Activated naive CD8-positive, alpha-beta T cell treated with anti-CD3 and anti-CD28 coated beads for 36 hours (primary cell): ENCODE measurements around the gene CEP112. TPM values are rescaled to one million over a fixed set of nuclear protein-coding genes. Genes with fewer than 3 reads are reported as not detected.

Experiments
- DNase-seq: peaks from one replicate; pipeline ENCODE4 v3.0.0; 2021
- H3K27ac Mint-ChIP-seq: one replicate; pipeline ENCODE4 v1.8.0; 2022; ENCODE audit warnings: mild to moderate bottlenecking, moderate library complexity, mixed read lengths
- H3K27me3 Mint-ChIP-seq: one replicate; pipeline ENCODE4 v1.8.0; 2022; ENCODE audit warnings: mild to moderate bottlenecking, mixed read lengths
- H3K36me3 Mint-ChIP-seq: one replicate; pipeline ENCODE4 v1.8.0; 2021; ENCODE audit warnings: mild to moderate bottlenecking, mixed read lengths
- H3K4me1 Mint-ChIP-seq: one replicate; pipeline ENCODE4 v1.8.0; 2021; ENCODE audit warnings: mixed read lengths
- H3K4me3 Mint-ChIP-seq: one replicate; pipeline ENCODE4 v1.8.0; 2022; ENCODE audit warnings: mild to moderate bottlenecking, moderate library complexity, mixed read lengths
- H3K9me3 Mint-ChIP-seq: one replicate; pipeline ENCODE4 v1.8.0; 2022; ENCODE audit warnings: mixed read lengths
- total RNA-seq, 2 experiments: library from RNA; stranded (reverse); gene quantifications; one replicate each; pipeline ENCODE4 v1.2.3, GENCODE V29; 2021

CEP112 gene
- total RNA-seq, 2 experiments from 2014 or later = 0.54 to 1.3 TPM

GRCh38 chr17:65763786-65764185, 428.1 kb downstream of the CEP112 start:
- DNase-seq = no peak
- Mint-ChIP-seq H3K4me1 (no peaks in the 10 kb centered on the region), H3K27me3 (peaks cover 16% of the 10 kb centered on the region), H3K36me3 (no peaks in the 10 kb centered on the region), H3K4me3 (no peak overlapping the region), H3K27ac (no peak overlapping the region), H3K9me3 (no peaks in the 10 kb centered on the region)

GRCh38 chr17:65762973-65763372, 429.0 kb downstream of the CEP112 start:
- H3K36me3 Mint-ChIP-seq = no peaks in the 10 kb centered on the region
- H3K4me1 Mint-ChIP-seq = no peaks in the 10 kb centered on the region
- no peak overlapping the region for H3K27ac Mint-ChIP-seq
- H3K4me3 Mint-ChIP-seq = no peak overlapping the region
- H3K9me3 Mint-ChIP-seq = no peaks in the 10 kb centered on the region
- no peak for DNase-seq
- H3K27me3 Mint-ChIP-seq = peaks cover 16% of the 10 kb centered on the region

- H3K36me3 Mint-ChIP-seq = no peaks in the 10 kb centered on the region
- peaks cover 3% of the 10 kb centered on the region for H3K27me3 Mint-ChIP-seq
- no peak overlapping the region for H3K27ac Mint-ChIP-seq
- H3K4me3 Mint-ChIP-seq = no peak overlapping the region
- no peaks in the 10 kb centered on the region for H3K9me3 Mint-ChIP-seq
- DNase-seq = no peak
- H3K4me1 Mint-ChIP-seq = no peaks in the 10 kb centered on the region
Observed at GRCh38 chr17:65759532-65759931, 432.4 kb downstream of the CEP112 start.

DNA sequence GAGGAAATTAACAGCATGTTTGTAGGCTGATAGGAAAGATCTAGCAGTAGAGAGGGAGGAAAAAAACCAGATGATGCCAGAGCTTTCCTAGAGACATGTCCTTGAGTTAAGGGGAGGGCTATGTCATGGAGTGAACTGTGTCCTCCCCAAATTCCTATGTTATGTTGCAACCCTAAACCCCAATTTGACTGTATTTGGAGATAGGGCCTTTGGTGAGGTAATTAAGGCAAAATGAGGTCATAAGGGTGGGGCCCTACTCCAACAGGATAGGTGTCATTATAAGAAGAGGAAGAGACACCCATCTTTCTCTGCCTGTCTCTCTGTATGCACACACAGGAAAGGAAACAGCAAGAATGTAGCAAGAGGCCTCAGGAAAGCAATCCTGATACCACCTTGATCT, 435.2 kb downstream of the CEP112 start:
- H3K4me3 Mint-ChIP-seq = no peak overlapping the region
- no peak for DNase-seq
- peaks cover 5% of the 10 kb centered on the region for H3K4me1 Mint-ChIP-seq
- H3K27me3 Mint-ChIP-seq = peaks cover 9% of the 10 kb centered on the region
- H3K27ac Mint-ChIP-seq = no peak overlapping the region
- H3K36me3 Mint-ChIP-seq = no peaks in the 10 kb centered on the region
- H3K9me3 Mint-ChIP-seq = no peaks in the 10 kb centered on the region

GRCh38 chr17:65755799-65756198, 436.1 kb downstream of the CEP112 start:
- Mint-ChIP-seq H3K27ac (no peak overlapping the region), H3K9me3 (no peaks in the 10 kb centered on the region), H3K4me1 (peaks cover 12% of the 10 kb centered on the region), H3K36me3 (no peaks in the 10 kb centered on the region), H3K27me3 (peaks cover 9% of the 10 kb centered on the region), H3K4me3 (no peak overlapping the region)
- DNase-seq = no peak

DNA sequence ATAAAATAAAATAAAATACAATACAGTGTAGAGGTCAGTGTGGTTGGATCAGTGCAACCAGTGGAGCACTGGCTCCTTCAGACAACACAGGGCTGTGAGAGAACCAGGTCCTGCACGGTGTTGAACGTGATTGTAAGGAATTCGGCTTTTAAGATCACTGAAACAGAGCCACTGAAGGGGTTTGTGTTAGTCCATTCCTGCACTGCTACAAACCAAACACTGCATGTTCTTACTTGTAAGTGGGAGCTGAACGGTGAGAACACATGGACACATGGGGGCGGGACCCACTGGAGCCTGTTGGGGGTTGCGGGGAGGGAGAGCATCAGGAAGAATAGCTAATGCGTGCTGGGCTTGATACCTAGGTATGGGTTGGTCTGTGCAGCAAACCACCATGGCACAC, 437.3 kb downstream of the CEP112 start:
- Mint-ChIP-seq H3K4me1 (peaks cover 16% of the 10 kb centered on the region), H3K4me3 (no peak overlapping the region), H3K27ac (no peak overlapping the region), H3K36me3 (no peaks in the 10 kb centered on the region), H3K9me3 (no peaks in the 10 kb centered on the region), H3K27me3 (peaks cover 9% of the 10 kb centered on the region)
- no peak for DNase-seq

GRCh38 chr17:65754081-65754480, 437.9 kb downstream of the CEP112 start:
- Mint-ChIP-seq H3K27me3 (peaks cover 9% of the 10 kb centered on the region), H3K36me3 (no peaks in the 10 kb centered on the region), H3K9me3 (no peaks in the 10 kb centered on the region), H3K4me3 (no peak overlapping the region), H3K27ac (no peak overlapping the region), H3K4me1 (peaks cover 16% of the 10 kb centered on the region)
- no peak for DNase-seq

DNA sequence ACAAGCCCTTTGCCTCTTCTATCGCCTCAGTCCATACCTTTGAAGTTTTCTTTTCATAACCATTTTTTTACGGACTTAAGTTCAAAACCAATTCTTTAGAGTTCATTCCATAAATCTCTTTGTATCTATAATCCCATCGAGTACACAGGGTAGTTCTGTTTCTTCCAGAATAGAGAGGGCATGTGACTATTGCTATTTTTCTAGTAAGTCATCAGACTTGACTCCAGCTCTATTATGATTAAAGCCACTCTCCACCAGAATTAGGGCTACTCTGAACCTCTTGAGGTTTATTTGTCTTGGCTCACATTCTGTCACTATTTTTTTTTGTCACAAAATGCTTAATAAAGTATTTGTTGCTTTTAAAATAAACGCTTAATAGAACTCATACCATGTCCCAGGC, 438.6 kb downstream of the CEP112 start:
- DNase-seq = no peak
- Mint-ChIP-seq H3K27me3 (peaks cover 9% of the 10 kb centered on the region), H3K27ac (no peak overlapping the region), H3K4me1 (peaks cover 16% of the 10 kb centered on the region), H3K4me3 (no peak overlapping the region), H3K36me3 (no peaks in the 10 kb centered on the region), H3K9me3 (no peaks in the 10 kb centered on the region)

DNA sequence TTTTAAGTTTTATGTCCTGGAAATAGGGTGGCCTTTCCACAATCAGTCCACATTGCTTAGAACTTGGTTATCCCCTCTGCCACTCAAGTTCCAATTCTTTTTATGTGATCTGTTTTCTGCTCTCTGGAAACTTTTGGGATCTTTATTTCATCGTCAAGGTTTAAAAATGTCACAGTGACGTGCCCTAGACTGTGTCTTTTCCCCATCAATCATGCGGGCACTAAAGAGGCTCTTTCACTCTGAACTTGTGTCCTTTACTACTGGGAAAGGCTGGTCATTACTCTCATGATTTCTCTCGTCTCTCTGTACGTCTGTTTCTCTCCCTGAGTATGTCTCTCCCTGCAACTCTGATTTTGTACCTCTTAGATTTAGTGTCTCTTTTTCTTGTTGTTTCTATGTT, 440.7 kb downstream of the CEP112 start:
- H3K4me1 Mint-ChIP-seq = peaks cover 16% of the 10 kb centered on the region
- no peak for DNase-seq
- peaks cover 9% of the 10 kb centered on the region for H3K27me3 Mint-ChIP-seq
- H3K27ac Mint-ChIP-seq = no peak overlapping the region
- no peaks in the 10 kb centered on the region for H3K9me3 Mint-ChIP-seq
- no peaks in the 10 kb centered on the region for H3K36me3 Mint-ChIP-seq
- H3K4me3 Mint-ChIP-seq = no peak overlapping the region

DNA sequence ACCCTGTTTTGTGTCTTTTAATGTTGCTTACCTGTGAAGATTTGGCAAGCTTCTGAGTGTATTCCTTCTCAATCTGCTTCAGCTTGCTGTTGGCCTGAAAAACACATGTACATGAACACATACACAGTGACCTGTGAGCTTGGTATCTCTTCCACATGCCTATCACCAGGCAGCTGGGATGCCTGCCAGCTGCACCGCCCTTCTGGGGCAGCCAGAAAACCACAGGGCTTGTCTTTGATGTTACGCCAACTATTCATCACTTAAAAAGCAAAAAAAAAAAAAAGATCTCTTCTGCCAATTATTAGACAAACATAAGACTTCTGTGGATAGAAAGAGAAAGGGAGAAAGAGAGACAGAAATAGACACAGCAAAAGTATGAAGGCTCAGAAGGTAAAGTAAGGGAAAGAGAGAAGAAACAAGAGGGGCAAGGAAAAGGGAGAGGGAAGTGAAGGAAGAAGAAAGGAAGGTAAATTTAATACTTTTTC, 441.3 kb downstream of the CEP112 start:
- no peak overlapping the region for H3K27ac Mint-ChIP-seq
- no peaks in the 10 kb centered on the region for H3K9me3 Mint-ChIP-seq
- peaks cover 9% of the 10 kb centered on the region for H3K27me3 Mint-ChIP-seq
- peak overlapping the region; percentile 14 for H3K4me3 Mint-ChIP-seq
- H3K36me3 Mint-ChIP-seq = no peaks in the 10 kb centered on the region
- H3K4me1 Mint-ChIP-seq = peaks cover 16% of the 10 kb centered on the region
- DNase-seq = peak; percentile 41

DNA sequence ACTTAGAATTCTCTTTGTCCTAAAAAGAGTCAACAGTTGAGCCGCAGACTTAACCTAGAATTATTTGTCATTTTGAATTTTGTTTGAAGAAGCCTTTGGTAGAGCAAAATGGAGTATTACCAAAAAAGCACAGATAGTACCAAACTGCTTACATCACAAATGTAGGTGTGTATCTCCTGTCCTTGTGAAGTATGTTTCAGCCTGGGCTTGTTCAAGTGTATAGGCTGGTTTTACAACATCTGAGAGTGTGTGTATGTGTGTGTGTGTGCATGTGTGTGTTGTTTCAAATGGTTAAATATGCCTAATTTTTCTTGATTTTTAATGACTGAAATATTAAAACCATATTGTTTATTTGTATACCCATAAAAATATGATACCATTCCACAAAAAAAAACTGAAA, 441.8 kb downstream of the CEP112 start:
- no peak for DNase-seq
- Mint-ChIP-seq H3K9me3 (no peaks in the 10 kb centered on the region), H3K27ac (no peak overlapping the region), H3K36me3 (no peaks in the 10 kb centered on the region), H3K4me3 (no peak overlapping the region), H3K27me3 (peaks cover 9% of the 10 kb centered on the region), H3K4me1 (peaks cover 16% of the 10 kb centered on the region)

GRCh38 chr17:65749479-65749878, 442.5 kb downstream of the CEP112 start:
- Mint-ChIP-seq H3K4me1 (peaks cover 16% of the 10 kb centered on the region), H3K9me3 (no peaks in the 10 kb centered on the region), H3K4me3 (no peak overlapping the region), H3K36me3 (no peaks in the 10 kb centered on the region), H3K27me3 (peaks cover 9% of the 10 kb centered on the region), H3K27ac (no peak overlapping the region)
- DNase-seq = no peak

DNA sequence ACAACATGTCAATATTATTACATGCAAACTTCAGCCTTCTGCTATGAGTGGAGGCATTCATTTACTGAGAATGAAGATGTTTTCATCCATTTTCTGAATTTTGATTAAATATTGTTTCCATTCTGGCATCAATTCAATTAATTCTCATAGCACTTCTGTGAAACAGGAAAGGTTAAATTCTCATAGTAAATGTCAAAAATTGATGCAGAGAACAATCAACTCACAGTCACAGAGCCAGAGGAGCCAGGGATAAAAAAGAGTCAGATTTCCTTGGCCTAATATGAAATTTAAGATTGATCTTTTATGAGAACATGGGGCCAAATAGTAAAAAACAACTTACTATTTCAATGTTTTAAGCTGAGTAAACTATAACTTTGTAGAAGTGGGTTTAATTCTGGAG, 446.7 kb downstream of the CEP112 start:
- peaks cover 17% of the 10 kb centered on the region for H3K4me1 Mint-ChIP-seq
- H3K9me3 Mint-ChIP-seq = no peaks in the 10 kb centered on the region
- H3K36me3 Mint-ChIP-seq = no peaks in the 10 kb centered on the region
- no peak overlapping the region for H3K27ac Mint-ChIP-seq
- H3K4me3 Mint-ChIP-seq = no peak overlapping the region
- DNase-seq = no peak
- no peaks in the 10 kb centered on the region for H3K27me3 Mint-ChIP-seq

GRCh38 chr17:65743308-65743655, 448.7 kb downstream of the CEP112 start:
- Mint-ChIP-seq H3K36me3 (no peaks in the 10 kb centered on the region), H3K27ac (no peak overlapping the region), H3K4me3 (no peak overlapping the region), H3K4me1 (peaks cover 17% of the 10 kb centered on the region), H3K9me3 (peaks cover 2% of the 10 kb centered on the region), H3K27me3 (no peaks in the 10 kb centered on the region)
- DNase-seq = no peak

- Mint-ChIP-seq H3K27me3 (no peaks in the 10 kb centered on the region), H3K9me3 (peaks cover 2% of the 10 kb centered on the region), H3K4me3 (no peak overlapping the region), H3K27ac (no peak overlapping the region), H3K36me3 (no peaks in the 10 kb centered on the region), H3K4me1 (peaks cover 17% of the 10 kb centered on the region)
- no peak for DNase-seq
Observed at GRCh38 chr17:65742403-65743307, 449.3 kb downstream of the CEP112 start.

DNA sequence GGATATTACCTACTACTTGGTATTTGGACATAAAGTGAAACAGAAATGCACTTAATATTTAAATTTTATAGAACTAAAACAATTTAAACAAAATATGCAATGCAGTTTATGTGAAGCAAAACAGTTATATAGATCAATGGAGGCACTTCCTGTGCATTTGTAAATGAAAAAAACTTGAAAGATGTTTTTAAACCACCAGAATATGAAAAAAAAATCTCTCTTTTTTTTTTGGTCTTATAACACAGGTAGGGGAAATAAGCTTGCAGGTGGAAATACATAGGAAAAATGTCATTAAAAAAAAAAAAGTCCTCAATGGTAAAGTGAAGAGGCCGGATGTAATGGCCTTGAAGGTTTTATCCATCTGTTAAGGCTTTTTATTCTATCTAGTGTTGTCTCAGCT, 450.2 kb downstream of the CEP112 start:
- no peaks in the 10 kb centered on the region for H3K27me3 Mint-ChIP-seq
- no peak overlapping the region for H3K4me3 Mint-ChIP-seq
- peaks cover 17% of the 10 kb centered on the region for H3K4me1 Mint-ChIP-seq
- peaks cover 2% of the 10 kb centered on the region for H3K9me3 Mint-ChIP-seq
- no peak for DNase-seq
- H3K36me3 Mint-ChIP-seq = no peaks in the 10 kb centered on the region
- no peak overlapping the region for H3K27ac Mint-ChIP-seq
